LNCaP clone FGC (cell line): ENCODE data around the gene ACOT11.

Experiments used
- DNase-seq: peaks from one replicate; pipeline ENCODE4 v3.0.0-alpha.2; 2011; ENCODE audit warnings: low read depth
- H3K4me3 ChIP-seq: 2 replicates; pipeline ENCODE4 v1.5.1; 2011; ENCODE audit warnings: mild to moderate bottlenecking, low read depth, low read length, control low read depth
- CTCF ChIP-seq: IDR thresholded peaks from 2 replicates; pipeline ENCODE4 v1.5.1; 2012; ENCODE audit warnings: mild to moderate bottlenecking; ENCODE audit not compliant: control insufficient read depth, insufficient read depth; ENCODE audit errors: extremely low read depth

Gene ACOT11

GRCh38 chr1:54640361-54640760 is 92.3 kb downstream of the ACOT11 start:
- no peak for DNase-seq
- no peak overlapping the region for H3K4me3 ChIP-seq
- no peak for TF ChIP-seq CTCF

GRCh38 chr1:54640863-54641836 is 93.1 kb downstream of the ACOT11 start, which contains the start of gene MROH7:
MROH7 (plus strand) TSS chr1:54641786; CDS start chr1:54652927, 11,141 bp downstream.
- no peak within 1 kb of the TSS for H3K4me3 ChIP-seq
- TF ChIP-seq CTCF: no peak
- DNase-seq: no peak

GRCh38 chr1:54643736-54644135 is 95.7 kb downstream of the ACOT11 start:
- TF ChIP-seq CTCF: no peak
- DNase-seq: no peak
- H3K4me3 ChIP-seq: no peak overlapping the region

GRCh38 chr1:54645806-54646676 is 98.0 kb downstream of the ACOT11 start:
- TF ChIP-seq CTCF: no peak

GRCh38 chr1:54649130-54649898 is 101.3 kb downstream of the ACOT11 start:
- no peak overlapping the region for H3K4me3 ChIP-seq
- no peak for DNase-seq
- no peak for TF ChIP-seq CTCF

More at GRCh38 chr1:54645806-54646676, 98.0 kb downstream of the ACOT11 start:
- DNase-seq: no peak
- no peak overlapping the region for H3K4me3 ChIP-seq

- DNase-seq: no peak
- TF ChIP-seq CTCF: no peak
- no peak overlapping the region for H3K4me3 ChIP-seq
Observed at GRCh38 chr1:54649921-54650320, 101.9 kb downstream of the ACOT11 start.
